Duodenal mucosa (tissue), 2 donors: ENCODE results near the gene CORO7.

Source experiments
- H3K27ac ChIP-seq: one replicate; pipeline ENCODE4 v1.7.0; 2013; ENCODE audit warnings: low read depth, low read length
- H3K27me3 ChIP-seq, 2 donors: one replicate each; pipeline ENCODE4 v1.7.0; 2013; ENCODE audit warnings: low read length in 2 of 2, control low read depth in 1 of 2; ENCODE audit not compliant: insufficient read depth in 2 of 2, control insufficient read depth in 1 of 2
- H3K36me3 ChIP-seq, 2 donors: one replicate each; pipeline ENCODE4 v1.7.0; 2013; ENCODE audit warnings: low read length in 2 of 2, control low read depth in 1 of 2; ENCODE audit not compliant: insufficient read depth in 2 of 2, control insufficient read depth in 1 of 2
- H3K4me1 ChIP-seq, 2 donors: one replicate each; pipeline ENCODE4 v1.7.0; 2013; ENCODE audit warnings: low read length in 2 of 2, control low read depth in 1 of 2; ENCODE audit not compliant: insufficient read depth in 2 of 2, control insufficient read depth in 1 of 2
- H3K4me3 ChIP-seq, 2 donors: one replicate each; pipeline ENCODE4 v1.7.0; 2013; ENCODE audit warnings: low read length in 2 of 2, low read depth in 1 of 2
- H3K9ac ChIP-seq, 2 donors: one replicate each; pipeline ENCODE4 v1.7.0; 2013; ENCODE audit warnings: low read length in 2 of 2, low read depth in 1 of 2
- H3K9me3 ChIP-seq, 2 donors: one replicate each; pipeline ENCODE4 v1.7.0; 2013; ENCODE audit warnings: low read length in 2 of 2, control low read depth in 1 of 2; ENCODE audit not compliant: control insufficient read depth in 1 of 2

The CORO7 gene

DNA sequence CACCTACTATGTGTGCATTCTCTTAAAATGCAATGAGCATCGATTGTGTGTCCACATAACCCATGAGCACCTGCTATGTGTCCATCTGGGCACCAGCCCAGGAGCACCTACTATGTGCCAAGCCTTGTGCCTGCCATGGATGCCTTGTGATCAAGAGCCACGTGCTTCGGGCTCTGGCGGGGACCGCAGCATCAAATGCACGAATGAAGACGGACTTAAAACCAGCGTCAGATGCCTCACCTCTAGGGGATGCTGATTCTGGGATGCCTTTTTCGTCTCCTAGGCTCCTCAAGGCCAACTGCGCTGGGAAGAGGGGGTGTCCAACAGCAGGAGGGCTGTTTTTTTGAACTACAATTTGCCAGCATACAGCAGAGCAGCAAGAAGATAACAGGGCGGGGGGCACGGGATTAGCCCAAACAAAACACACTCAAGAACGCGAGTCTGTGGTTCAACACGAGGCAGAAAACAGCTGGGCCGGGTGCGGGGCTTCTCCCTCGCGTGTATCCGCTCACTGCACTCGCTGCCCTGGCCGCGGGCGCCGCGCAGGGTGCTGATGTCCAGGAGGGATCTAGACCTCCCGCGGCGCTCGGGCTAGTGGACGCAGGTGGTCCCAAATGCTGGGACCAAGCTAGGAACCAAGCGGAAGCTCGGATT is 101.7 kb downstream of the CORO7 start:
- peaks cover 11 to 39% of the 10 kb centered on the region in 2 donors for H3K4me1 ChIP-seq

GRCh38 chr16:4313563-4314531 is 102.5 kb downstream of the CORO7 start:
- Histone ChIP-seq H3K4me1 (peaks cover 4 to 33% of the 10 kb centered on the region in 2 donors), H3K27me3 (peaks cover 17 to 22% of the 10 kb centered on the region in 2 donors), H3K9me3 (no peaks in the 10 kb centered on the region), H3K36me3 (no peaks in the 10 kb centered on the region), H3K4me3 (peak overlapping the region in 1 of 2 donors; percentile 55), H3K27ac (peak overlapping the region; percentile 63), H3K9ac (no peak overlapping the region)

More for the DNA sequence above, 101.7 kb downstream of the CORO7 start:
- peaks cover 17 to 29% of the 10 kb centered on the region in 2 donors for H3K27me3 ChIP-seq
- no peaks in the 10 kb centered on the region for H3K9me3 ChIP-seq
- H3K9ac ChIP-seq, result peak overlapping the region; percentile 38 to 42
- H3K27ac ChIP-seq, result peak overlapping the region; percentile 63
- H3K4me3 ChIP-seq, result peak overlapping the region; percentile 55 to 64
- H3K36me3 ChIP-seq, result no peaks in the 10 kb centered on the region

- H3K4me1 ChIP-seq, result peaks cover 5 to 19% of the 10 kb centered on the region in 2 donors
- H3K27ac ChIP-seq, result no peak overlapping the region
- no peaks in the 10 kb centered on the region for H3K36me3 ChIP-seq
- no peak overlapping the region for H3K9ac ChIP-seq
- H3K27me3 ChIP-seq, result peaks cover 9 to 11% of the 10 kb centered on the region in 2 donors
- H3K9me3 ChIP-seq, result no peaks in the 10 kb centered on the region
- no peak overlapping the region for H3K4me3 ChIP-seq
These were observed 106.5 kb downstream of the CORO7 start for GRCh38 chr16:4309833-4310266.

- no peak overlapping the region for H3K27ac ChIP-seq
- H3K9me3 ChIP-seq, result no peaks in the 10 kb centered on the region
- peaks cover 3 to 5% of the 10 kb centered on the region in 2 donors for H3K27me3 ChIP-seq
- peaks cover 5 to 15% of the 10 kb centered on the region in 2 donors for H3K4me1 ChIP-seq
- no peaks in the 10 kb centered on the region for H3K36me3 ChIP-seq
- H3K4me3 ChIP-seq, result no peak overlapping the region
- H3K9ac ChIP-seq, result no peak overlapping the region
These were observed 107.1 kb downstream of the CORO7 start for GRCh38 chr16:4309102-4309832.

- no peaks in the 10 kb centered on the region for H3K9me3 ChIP-seq
- peak overlapping the region; percentile 65 to 86 for H3K4me3 ChIP-seq
- H3K36me3 ChIP-seq, result no peaks in the 10 kb centered on the region
- H3K4me1 ChIP-seq, result peaks cover 5 to 10% of the 10 kb centered on the region in 2 donors
- peak overlapping the region; percentile 45 for H3K27ac ChIP-seq
- H3K9ac ChIP-seq, result peak overlapping the region; percentile 20 to 43
- H3K27me3 ChIP-seq, result no peaks in the 10 kb centered on the region
These were observed 109.0 kb downstream of the CORO7 start for GRCh38 chr16:4307215-4308037.

DNA sequence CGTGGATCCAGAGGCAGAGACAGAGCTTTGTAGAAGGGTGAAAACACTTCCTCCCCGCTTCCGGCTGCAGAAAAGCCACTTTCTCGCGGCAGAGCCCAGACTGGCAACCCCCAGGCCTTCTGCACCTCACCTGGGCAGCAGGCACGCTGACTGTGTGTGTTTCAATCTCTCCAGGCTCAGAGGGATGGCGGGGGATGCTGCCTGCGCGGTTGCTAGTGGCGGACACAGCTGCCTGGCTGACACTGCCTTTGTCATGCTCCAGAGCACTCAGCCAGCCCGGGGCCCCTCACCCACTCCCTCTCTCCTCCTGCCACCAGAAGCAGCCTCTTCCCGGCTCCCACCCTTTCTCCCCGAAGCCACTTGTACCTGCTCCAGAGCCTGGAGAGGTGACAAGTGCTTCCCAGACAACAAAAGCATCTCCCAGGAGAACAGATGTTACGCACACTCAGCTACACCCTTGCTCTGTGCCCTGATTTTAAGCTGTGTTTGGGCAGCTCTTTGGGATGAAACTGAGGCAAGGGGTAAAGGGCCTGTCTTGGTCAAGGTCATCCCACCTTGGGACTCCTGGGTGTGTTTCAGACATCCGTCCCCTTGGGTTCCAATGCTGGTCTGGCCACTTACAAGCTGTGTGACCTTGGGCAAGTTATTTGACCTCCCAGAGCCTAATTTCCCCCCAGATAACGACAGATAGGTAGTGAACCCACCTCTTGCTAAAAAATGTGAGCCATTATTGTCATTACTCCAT is 109.8 kb downstream of the CORO7 start:
- H3K9me3 ChIP-seq, result no peaks in the 10 kb centered on the region
- peak overlapping the region; percentile 45 for H3K27ac ChIP-seq
- peak overlapping the region; percentile 20 to 35 for H3K9ac ChIP-seq
- H3K27me3 ChIP-seq, result no peaks in the 10 kb centered on the region
- peaks cover 5 to 10% of the 10 kb centered on the region in 2 donors for H3K4me1 ChIP-seq
- H3K4me3 ChIP-seq, result peak overlapping the region; percentile 65 to 86
- no peaks in the 10 kb centered on the region for H3K36me3 ChIP-seq
